ENCODE measurements around the gene PFN3. TPM values are rescaled to one million over a fixed set of nuclear protein-coding genes. Genes with fewer than 3 reads are reported as not detected.
"Not testable (repeated sequence)": the region's sequence is repeated elsewhere in the genome, so short reads cannot be mapped to it uniquely, and the experiment has no call there.

Gene PFN3
- total RNA-seq, 1 experiment from 2014 or later: not detected

GRCh38 chr5:177419046-177419445 lies 18.6 kb upstream of the PFN3 start:
- intact Hi-C loops (cut with micrococcal nuclease; ENCODE audit: unreplicated experiment): no loop called here
- no TSS peak for BruUV-seq (replicated peaks)
- no peaks in the 10 kb centered on the region for H3K27me3 Mint-ChIP-seq (ENCODE audit: unreplicated experiment)
- H3K36me3 Mint-ChIP-seq (ENCODE audit: insufficient read depth, unreplicated experiment): no peaks in the 10 kb centered on the region
- CTCF ChIA-PET: interaction anchor here (0.6 kb wide), 1 partner anchor 30 kb away, joined by 5 read pairs; no protein-coding TSS in a partner anchor
- DNase-seq: no peak
- no peak overlapping the region for H3K4me3 Mint-ChIP-seq (ENCODE audit: low read depth, unreplicated experiment)
- H3K27ac Mint-ChIP-seq (ENCODE audit: unreplicated experiment): no peak overlapping the region
- TF ChIP-seq CTCF (IDR thresholded peaks at IDR 0.05; ENCODE audit: unreplicated experiment): no peak
- no peaks in the 10 kb centered on the region for H3K4me1 Mint-ChIP-seq (ENCODE audit: low read depth, unreplicated experiment)
- no peaks in the 10 kb centered on the region for H3K9me3 Mint-ChIP-seq (ENCODE audit: low read depth, unreplicated experiment)

- DNase-seq; H3K9me3 Mint-ChIP-seq (ENCODE audit: low read depth, unreplicated experiment); H3K27ac Mint-ChIP-seq (ENCODE audit: unreplicated experiment); BruUV-seq (replicated peaks); H3K27me3 Mint-ChIP-seq (ENCODE audit: unreplicated experiment); H3K4me1 Mint-ChIP-seq (ENCODE audit: low read depth, unreplicated experiment); H3K36me3 Mint-ChIP-seq (ENCODE audit: insufficient read depth, unreplicated experiment); H3K4me3 Mint-ChIP-seq (ENCODE audit: low read depth, unreplicated experiment); intact Hi-C loops (cut with micrococcal nuclease; ENCODE audit: unreplicated experiment): not testable (repeated sequence)
- CTCF ChIA-PET: interaction anchor here (0.8 to 1.5 kb wide), 3 partner anchors 13 to 38 kb away, joined by 3 to 10 read pairs (median 4); no protein-coding TSS in a partner anchor
These were observed 16.6 kb upstream of the PFN3 start for GRCh38 chr5:177417081-177417480.

GRCh38 chr5:177414481-177414880 lies 14.0 kb upstream of the PFN3 start:
- intact Hi-C loops (cut with micrococcal nuclease; ENCODE audit: unreplicated experiment): no loop called here
- H3K27ac Mint-ChIP-seq (ENCODE audit: unreplicated experiment): no peak overlapping the region
- no peak for TF ChIP-seq CTCF (IDR thresholded peaks at IDR 0.05; ENCODE audit: unreplicated experiment)
- H3K27me3 Mint-ChIP-seq (ENCODE audit: unreplicated experiment): no peaks in the 10 kb centered on the region
- BruUV-seq (replicated peaks): no TSS peak
- H3K9me3 Mint-ChIP-seq (ENCODE audit: low read depth, unreplicated experiment): no peaks in the 10 kb centered on the region
- H3K36me3 Mint-ChIP-seq (ENCODE audit: insufficient read depth, unreplicated experiment): no peaks in the 10 kb centered on the region
- CTCF ChIA-PET: no interaction called here
- no peak for DNase-seq
- H3K4me1 Mint-ChIP-seq (ENCODE audit: low read depth, unreplicated experiment): no peaks in the 10 kb centered on the region
- H3K4me3 Mint-ChIP-seq (ENCODE audit: low read depth, unreplicated experiment): no peak overlapping the region

- intact Hi-C loops (cut with micrococcal nuclease; ENCODE audit: unreplicated experiment): no loop called here
- CTCF ChIA-PET: no interaction called here
These were observed 12.3 kb upstream of the PFN3 start for GRCh38 chr5:177412603-177413233.

More at GRCh38 chr5:177412603-177413233, 12.3 kb upstream of the PFN3 start:
- no peak for DNase-seq
- Mint-ChIP-seq H3K27ac (ENCODE audit: unreplicated experiment) (no peak overlapping the region), H3K36me3 (ENCODE audit: insufficient read depth, unreplicated experiment) (no peaks in the 10 kb centered on the region), H3K27me3 (ENCODE audit: unreplicated experiment) (no peaks in the 10 kb centered on the region), H3K4me1 (ENCODE audit: low read depth, unreplicated experiment) (no peaks in the 10 kb centered on the region), H3K9me3 (ENCODE audit: low read depth, unreplicated experiment) (no peaks in the 10 kb centered on the region), H3K4me3 (ENCODE audit: low read depth, unreplicated experiment) (no peak overlapping the region)
- TF ChIP-seq CTCF (IDR thresholded peaks at IDR 0.05; ENCODE audit: unreplicated experiment): no peak
- BruUV-seq (replicated peaks): no TSS peak
